GM18519 (cell line): ENCODE data around the gene TBX20.
"Not testable (repeated sequence)": the region's sequence is repeated elsewhere in the genome, so short reads cannot be mapped to it uniquely, and the experiment has no call there.

Source experiments
- ATAC-seq: cut with Tn5 transposase; IDR thresholded peaks from one replicate; pipeline ENCODE4 v1.9.1; 2021; ENCODE audit warnings: mild to moderate bottlenecking, moderate library complexity; ENCODE audit not compliant: unreplicated experiment, low FRiP score

TBX20 gene

DNA sequence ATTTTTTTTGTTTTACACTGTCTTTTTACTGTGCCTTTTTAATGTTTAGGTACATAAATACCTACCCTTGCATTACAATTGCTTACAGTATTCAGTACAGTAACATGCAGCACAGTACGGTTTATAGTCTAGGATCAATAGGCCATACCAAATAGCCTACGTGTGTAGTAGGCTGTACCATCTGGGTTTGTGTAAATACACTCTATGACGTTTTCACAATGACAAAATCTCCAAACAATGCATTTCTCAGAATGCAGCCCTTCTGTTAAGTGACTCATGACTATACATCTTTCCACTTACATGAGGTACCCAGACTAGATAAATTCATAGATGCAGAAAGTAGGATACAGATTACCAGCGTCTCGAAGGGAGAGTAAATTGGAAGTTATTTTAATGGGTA, 26.5 kb downstream of the TBX20 start:
- ATAC-seq: not testable (repeated sequence)

DNA sequence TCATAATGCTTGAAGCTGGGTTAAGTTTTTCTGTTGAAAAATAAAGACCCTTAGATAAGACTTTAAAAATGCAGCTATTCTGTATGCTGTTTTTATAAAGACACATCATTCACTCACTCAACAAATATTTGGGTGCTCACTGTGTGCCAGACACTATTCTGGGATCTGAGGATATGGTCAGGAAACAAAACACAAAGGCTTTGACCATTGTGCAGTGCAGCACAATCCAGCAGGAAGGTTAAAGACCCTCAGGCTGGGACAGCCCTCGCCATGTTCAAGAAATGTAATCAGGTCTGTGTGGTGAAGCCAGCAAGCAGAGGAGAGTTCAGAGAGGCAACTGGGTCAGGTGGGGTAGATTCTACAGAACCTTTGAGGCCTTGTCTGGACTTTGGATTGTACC, 31.5 kb downstream of the TBX20 start:
- not testable (repeated sequence) for ATAC-seq

DNA sequence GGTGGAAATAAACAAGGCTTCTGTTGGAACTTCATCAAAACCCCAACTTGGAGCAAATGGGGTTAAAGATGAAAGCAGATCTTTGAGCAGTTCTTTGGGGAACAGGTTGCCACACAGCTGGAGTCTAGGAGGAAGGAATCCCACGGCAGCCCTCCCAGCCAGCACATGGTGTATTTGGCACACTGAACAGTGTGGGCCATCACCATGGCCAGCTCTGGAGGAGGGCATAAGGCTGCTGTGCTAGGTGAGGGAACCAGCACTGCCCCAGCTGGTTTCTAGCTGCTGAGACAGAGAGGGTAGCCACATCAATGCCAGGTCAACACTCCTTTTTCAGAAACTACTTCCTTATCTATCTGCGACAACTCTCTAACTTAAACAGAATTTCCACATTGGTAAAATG, 33.7 kb downstream of the TBX20 start:
- ATAC-seq: not testable (repeated sequence)

DNA sequence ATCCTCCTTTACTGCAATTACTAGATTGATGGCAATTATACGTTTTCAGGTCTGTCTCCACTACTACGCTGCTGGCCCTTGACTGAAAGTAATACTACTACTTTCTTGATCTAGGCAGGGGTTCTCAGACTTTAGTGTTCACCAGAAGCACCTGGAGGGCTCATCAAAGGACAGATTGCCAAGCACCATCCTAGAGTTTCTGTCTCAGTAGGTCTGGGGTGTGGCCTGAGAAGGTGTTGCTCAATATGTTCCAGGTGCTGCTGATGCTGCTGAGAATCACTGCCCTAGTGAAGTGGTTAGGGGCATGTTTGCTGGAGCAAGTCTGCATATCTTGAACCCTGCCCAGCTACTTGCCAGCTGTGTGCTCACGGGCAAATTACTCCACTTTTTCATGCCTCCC, 37.9 kb downstream of the TBX20 start:
- not testable (repeated sequence) for ATAC-seq

DNA sequence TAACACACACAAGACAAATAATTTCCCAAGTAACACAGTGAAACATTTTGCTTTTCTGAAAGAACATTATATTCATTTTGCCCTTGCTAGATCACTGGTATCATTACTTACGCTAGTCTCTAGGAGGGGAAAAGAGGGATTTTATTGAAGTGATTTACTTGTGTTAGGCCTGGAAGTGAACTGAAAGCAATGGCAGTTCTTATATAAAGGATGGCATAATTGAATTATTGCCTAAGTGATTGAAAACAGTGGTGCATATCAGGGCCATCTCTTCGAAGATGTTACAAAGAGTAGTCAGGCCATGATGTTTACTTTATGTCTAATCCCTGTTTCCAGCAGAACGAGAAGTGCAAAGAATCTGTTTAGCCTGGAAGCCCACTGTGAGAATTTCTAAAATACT, 38.8 kb downstream of the TBX20 start:
- not testable (repeated sequence) for ATAC-seq

DNA sequence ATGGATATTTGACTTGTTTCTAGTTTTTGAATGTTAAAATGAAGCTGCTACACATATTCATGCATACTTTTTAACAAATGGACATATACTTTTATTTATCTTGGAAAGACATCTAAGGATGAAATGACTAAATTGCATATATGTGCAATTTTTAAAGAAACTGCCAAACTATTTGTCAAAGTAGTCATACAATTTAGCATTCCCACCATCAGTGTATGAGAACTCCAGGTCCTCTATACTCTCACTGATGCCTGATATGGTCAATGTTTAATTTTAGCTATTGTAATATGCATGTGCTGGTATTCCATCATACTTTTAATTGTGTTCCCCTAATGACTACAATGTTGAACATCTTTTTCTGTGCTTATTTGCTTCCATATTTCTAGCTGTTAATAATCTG, 47.0 kb downstream of the TBX20 start:
- ATAC-seq: not testable (repeated sequence)

DNA sequence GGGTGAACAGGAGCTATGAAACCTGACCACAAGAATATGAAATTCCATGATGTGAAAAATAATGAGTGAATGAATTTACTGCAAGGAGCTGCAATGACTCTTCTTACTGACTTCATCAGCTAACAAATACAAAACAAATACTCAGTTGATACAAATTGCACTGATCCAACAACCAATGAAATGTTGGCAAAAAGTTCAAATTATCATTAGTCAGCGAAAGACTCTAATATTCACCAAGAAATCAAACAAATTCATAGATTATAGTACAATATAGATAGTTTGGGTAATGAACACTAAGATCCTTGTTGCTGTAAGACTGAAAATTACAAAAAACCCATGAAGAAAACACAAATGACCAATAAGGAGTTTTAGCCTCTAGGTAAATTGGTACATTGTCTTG, 49.0 kb downstream of the TBX20 start:
- not testable (repeated sequence) for ATAC-seq

DNA sequence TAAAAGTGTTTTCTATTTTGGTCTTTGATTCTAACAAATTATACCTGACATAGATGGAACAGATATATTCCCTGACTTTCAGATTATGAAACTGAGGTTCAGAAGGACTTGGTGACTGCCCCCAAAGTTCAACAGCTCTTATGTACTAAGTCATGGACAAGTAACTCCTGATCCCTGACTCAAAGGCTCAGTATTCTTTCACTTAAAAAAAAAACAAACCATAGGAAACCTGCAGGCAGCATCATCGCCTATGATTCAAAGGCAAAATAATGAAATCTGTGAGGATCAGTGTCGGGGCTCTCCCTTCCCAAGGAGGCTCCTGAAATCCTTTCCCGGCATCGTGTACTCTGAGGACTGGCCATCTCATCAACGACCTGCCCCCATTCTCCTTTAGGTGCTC, 49.9 kb downstream of the TBX20 start:
- not testable (repeated sequence) for ATAC-seq

GRCh38 chr7:35202353-35202752, 51.5 kb downstream of the TBX20 start:
- ATAC-seq: not testable (repeated sequence)

DNA sequence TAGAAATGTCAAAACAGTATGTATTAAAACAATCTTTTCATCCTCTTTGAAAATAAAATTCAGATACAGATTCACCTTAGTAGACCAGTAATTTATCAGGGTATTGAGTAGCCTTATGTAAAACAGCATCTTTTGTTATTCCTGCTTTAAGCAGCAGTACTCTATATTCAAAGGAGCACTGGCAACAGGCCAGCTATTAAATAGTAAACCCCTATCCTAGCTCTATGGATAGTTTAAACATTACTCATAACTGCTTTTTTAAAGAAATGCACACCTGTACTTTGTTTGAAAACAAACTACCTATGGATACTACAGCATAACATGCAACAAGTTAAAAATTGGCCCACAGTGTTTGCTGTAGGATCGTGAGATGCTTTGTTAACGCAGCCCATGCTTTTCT, 53.7 kb downstream of the TBX20 start:
- not testable (repeated sequence) for ATAC-seq

DNA sequence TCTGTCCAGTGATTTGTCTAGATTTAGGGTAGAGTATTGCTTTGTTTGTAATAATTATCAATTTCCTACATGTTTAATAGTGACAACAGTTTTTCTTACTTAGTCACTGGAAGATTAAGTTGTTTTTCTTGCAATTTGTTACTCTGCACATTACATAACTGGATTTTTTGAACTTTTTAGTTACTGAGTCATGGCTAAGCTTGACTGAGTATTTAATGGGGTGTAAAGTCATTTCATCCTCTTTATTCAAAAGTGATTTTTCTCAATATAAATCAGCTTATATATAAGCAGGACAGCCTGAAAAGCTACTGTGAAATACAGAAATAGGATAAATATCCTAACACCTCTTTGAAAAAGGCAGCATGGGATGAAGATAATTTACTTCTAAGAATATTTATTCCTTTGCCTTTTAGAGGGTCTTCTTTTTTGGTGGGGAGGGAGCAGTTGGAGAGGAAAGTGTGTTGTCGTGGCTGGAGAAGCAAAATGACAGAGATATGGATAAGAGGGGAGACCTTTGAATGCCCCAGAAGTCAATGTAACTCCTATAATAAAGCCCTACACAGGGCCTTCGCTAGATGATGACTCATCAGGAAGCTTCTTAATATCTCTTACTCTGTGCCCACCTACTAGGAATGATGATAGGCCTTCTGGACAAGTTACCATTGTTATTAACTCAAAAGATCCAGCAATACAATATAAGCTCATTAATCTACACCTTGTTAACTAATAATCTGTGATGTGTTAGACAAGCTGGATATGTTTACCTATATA, 55.3 kb downstream of the TBX20 start:
- ATAC-seq: not testable (repeated sequence)

GRCh38 chr7:35191571-35191970, 62.3 kb downstream of the TBX20 start:
- ATAC-seq: not testable (repeated sequence)

- ATAC-seq: not testable (repeated sequence)
These were observed 63.6 kb downstream of the TBX20 start for GRCh38 chr7:35190146-35190773.

- ATAC-seq: not testable (repeated sequence)
These were observed 67.1 kb downstream of the TBX20 start for GRCh38 chr7:35186751-35187150.

DNA sequence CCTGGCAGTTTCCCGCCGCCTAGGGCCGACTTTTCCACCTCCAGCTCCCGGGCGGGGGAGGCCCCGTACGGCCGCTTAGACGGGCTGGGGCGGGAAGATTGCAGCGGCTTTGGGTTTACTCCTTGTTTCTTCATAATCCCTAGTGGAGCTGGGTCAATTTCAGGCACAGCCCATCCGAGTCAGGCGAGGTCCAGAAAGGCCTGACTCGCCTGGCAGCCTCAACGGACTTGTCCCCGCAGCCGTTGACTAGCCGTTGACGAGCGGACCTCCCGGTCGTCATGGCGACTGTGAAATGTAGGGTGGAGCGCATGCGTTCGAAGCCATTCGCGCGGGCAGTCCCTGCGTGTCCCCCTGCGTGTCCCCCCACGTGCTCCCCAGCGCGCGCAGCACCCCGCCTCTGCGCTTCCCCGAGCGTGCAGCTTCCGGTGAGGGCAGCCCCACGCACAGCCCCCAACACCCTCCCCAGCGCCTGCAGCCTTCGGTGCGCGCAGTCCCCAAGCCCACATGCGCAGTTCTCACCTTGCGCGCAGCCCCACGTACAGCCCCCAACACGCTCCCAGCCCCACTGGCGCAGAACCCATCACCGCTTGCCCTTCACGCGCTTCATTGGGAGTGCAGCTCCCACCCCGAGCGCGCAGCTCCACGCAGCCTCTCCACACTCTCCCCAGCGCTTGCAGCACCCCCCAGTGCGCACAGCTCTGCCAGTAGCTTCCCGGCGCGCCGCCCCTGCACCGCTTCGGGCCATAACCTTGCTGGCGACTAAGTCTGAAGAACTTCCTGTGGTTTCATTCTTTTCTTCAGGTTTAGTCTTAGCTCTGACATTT, 67.8 kb downstream of the TBX20 start:
- no peak for ATAC-seq

- not testable (repeated sequence) for ATAC-seq
These were observed 68.4 kb downstream of the TBX20 start for GRCh38 chr7:35185578-35185907.

DNA sequence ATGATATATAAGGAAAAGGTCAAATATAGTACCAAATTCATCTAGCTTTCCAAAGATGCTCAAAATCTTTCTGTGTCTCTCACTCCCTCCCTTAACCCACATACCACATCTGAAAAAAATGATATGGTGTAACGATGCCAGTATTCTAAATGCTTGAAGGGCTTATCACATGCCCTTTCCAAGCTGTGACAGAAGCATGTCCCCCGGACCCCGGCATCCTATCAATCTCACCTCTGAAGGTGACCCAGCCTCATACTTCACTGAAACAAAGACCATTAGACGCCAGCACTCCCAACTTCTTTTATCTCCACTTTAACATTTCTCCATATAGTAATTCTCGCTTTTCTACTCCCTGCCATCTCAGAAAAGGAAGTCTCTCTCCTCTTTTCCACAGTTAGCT, 68.9 kb downstream of the TBX20 start:
- ATAC-seq: not testable (repeated sequence)

DNA sequence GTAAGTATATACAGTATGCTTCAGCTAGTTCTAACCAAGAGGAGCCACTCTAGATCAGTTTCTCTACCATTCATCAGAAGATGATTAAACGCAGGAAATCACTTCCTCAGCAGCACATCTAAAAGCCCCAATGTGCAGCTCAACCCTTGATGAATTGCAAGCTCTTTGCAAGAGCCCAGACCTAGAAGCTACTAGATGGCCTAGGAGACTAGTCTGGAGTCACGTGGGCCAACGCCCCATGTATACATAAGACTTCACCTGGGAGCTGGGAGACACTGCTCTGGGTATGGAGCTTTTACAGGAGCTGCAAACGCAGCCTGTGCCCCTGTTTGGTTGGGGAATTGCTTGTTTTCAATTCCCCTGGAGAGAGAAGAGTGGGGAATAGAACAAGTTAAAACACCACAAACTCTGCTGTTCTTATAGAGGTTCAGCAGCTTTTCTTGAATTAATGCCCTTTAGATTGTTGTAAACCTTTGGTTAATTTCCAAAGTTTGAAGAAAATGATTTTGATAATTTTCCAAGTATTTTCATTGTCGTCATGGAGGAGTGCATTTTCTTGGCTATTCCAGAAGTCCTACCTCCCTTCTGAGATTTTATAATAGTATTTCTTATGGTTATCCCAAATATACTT, 69.9 kb downstream of the TBX20 start:
- ATAC-seq: not testable (repeated sequence)

DNA sequence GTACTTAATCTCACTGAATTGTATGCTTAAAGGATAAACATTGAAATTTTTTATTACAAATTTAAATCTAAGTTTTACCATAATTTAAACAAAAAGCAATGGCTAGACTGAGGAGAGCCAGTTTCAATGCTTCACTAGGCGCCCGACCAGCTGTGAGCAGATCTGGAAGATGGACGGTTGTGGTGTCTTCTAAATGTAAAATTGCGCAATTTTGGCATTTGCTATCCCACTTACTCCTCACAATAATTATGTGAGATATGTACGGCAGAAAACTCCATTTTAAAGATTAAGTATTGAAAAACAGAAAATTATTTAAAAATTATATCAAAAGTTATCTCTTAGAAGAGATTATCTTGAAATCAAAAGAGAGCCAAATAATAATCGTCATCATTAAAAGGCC, 73.2 kb downstream of the TBX20 start:
- not testable (repeated sequence) for ATAC-seq

DNA sequence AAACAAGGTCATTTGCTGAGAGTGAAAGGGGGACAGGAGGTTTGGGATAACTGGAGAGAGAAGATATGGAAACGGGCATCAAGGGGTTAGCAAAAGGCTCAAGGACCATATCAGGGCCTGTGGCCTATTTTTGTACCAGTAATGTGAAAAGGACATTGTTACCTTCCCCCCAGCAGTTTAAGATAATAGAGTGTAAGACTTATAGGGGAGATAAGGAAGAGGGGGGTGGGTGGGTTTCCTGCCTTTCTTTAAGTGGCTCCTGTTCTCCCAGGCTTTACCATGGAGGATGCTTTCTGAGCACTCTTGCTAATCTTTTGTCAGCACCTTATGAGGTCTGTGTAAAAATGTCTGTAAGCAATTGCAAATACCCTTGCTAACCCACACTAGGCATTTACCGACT, 80.7 kb downstream of the TBX20 start:
- ATAC-seq: not testable (repeated sequence)

GRCh38 chr7:35172131-35172530, 81.8 kb downstream of the TBX20 start:
- not testable (repeated sequence) for ATAC-seq
